HG02981 (cell line): ENCODE measurements around the gene ZNRF3.
"Not testable (repeated sequence)": the region's sequence is repeated elsewhere in the genome, so short reads cannot be mapped to it uniquely, and the experiment has no call there.

Source experiments
- ATAC-seq: cut with Tn5 transposase; IDR thresholded peaks from one replicate; pipeline ENCODE4 v1.9.1; 2021; ENCODE audit warnings: mild to moderate bottlenecking, moderate library complexity; ENCODE audit not compliant: unreplicated experiment

The ZNRF3 gene

DNA sequence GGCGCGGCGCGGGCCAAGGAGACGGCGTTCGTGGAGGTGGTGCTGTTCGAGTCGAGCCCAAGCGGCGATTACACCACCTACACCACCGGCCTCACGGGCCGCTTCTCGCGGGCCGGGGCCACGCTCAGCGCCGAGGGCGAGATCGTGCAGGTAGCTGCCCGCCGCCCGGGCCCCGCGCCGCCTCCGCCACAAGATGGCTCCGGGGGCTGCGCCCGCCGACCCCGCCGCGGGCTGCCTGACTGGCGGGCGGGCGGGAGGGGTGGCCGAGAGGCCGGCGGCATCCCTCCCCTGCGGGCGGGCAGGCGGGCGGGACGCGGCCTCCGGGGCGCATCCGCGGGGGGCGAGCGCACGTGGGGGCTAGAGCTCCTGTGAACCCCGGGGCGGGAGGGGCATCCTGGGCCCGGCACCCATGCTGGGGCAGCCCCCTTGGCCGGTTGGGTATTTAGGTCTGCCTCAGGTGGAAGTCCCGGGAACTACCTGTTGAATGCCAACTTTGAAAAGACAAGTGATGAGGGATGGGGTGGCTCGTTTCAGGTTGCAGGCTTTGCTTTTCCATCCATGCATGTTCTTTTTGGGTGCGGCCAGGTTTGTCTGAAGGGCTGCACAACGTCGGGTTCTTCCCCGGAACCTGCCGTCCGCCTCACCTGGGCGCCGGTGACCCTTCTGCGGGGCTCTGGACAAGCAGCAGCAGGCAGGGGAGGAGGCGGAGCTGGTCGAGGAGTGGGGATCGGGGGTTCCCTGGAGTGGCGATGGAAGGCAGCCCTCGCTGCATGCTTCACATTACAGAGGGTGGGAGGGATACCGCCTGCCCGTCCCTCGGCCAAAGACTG is 760 bp downstream of the ZNRF3 start:
- no peak for ATAC-seq

DNA sequence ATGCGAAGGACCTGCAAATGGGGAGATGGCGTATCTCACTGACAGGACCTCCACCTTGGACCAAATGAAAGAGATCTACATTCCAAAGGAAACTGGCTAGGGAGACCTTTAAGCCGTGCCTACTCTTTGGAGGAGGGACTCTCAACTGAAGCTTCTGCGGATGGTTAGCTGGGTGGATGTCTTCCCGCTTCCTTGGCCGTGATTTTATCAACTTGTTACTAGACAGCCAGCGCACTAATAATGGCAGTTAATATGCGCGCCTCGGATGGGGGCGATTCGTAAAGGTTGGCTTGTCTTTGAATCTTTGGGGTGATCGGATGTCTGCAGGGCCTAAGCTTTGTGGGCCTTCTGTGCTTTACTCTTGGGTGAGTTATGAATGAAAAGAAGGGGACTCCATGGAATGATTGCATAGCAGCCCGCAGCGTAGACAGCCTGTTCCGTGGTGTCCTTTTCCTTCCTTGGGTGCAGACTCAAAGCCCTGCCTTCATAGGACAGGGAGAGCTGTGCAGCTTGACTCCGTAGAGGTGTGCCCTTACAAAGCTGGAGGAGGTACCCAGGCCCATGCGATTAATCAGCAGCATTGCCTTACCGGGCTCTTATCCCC is 1.5 kb downstream of the ZNRF3 start:
- ATAC-seq = no peak

DNA sequence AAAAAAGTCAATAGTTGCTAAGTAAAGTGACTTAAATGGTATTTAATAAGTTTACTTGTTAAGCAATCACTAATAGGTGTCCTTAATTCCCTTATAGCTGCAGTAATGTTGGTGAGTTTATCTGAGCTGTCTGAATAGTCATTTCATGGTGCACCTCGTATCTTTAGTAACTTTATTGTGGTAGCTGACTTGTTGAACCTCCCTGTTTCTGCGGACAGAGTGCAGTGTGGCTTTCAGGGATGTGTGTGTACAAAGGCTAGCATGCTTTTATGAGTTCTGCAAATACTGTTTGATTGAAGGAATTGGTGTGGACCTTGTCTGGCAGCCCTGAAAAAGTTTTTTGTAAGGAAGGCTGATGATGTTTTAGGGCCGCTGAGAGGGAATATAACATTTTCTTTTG is 2.6 kb downstream of the ZNRF3 start:
- no peak for ATAC-seq

DNA sequence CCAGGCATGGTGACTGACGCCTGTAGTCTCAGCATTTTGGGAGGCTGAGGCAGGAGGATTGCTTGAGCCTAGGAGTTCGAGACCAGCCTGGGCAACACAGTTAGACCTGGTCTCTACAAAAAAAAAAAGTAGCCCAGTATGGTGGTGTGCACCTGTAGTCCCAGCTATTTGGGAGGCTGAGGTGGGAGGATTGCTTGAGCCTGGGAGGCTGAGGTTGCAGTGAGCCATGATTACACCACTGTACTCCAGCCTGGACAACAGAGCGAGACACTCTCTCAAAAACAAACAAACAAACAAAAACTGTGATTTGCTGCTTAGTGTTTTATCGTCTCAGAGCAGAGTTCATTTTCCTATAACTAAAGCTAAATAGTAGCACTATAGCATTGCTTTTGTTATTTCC is 3.3 kb downstream of the ZNRF3 start:
- not testable (repeated sequence) for ATAC-seq

DNA sequence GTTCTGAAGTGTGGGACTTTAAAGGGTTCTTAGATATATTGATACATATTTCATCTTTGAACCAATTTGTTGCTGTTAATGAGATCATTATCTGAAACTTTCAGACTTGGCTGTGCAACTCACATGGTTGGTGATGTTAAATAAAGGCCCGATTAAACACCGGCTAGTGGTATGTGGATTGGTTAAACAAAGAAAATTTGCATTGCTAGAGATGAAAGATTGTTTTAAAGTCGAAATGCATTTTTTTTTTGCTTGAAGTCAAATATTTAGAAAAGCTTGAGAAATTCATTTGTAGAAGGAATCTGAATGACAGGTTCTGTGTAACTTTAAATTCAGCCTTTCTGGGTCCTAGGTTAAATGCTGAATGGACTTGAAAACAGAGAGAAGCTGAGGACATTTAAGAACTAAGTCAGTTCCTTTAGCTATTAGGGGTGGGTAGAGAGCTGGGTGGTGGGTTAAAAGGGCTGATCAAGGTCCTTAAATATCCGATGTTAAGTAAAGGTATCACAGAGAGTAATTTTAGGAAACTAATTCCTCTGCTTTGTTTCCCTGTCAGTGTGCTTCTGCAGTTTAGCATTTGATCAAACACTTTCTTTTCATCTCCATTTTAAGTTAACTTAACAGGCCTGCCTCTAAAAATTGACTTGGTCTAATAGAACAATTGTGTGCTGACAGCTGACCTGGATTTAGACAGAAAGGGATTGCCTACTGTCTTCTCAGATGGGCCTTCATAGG is 4.5 kb downstream of the ZNRF3 start:
- ATAC-seq = no peak

DNA sequence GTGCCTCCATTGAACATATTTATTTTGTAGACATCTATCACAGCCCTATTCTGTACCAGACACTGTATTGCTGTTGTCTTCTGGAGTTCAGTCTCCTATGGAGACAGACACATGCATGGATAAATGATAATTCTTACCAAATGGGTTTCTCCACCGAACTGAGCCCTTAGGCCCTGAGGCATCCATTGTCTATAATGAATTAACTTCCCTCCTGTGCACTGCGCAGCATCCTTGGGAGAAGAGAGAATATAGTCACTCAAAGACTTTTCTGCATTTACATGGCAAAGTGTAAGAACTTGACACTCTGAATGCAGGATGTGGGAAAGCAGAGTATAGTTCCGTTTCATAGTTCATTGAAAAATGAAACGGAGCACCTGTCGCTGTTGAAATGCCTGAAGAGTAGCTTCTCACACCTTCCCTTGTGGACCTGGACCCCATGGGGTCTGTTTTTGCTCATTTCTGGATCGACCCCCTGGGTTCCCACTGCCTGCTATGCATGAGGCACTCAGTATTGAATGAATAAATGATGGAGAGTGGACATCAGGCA is 6.2 kb downstream of the ZNRF3 start:
- ATAC-seq = no peak

DNA sequence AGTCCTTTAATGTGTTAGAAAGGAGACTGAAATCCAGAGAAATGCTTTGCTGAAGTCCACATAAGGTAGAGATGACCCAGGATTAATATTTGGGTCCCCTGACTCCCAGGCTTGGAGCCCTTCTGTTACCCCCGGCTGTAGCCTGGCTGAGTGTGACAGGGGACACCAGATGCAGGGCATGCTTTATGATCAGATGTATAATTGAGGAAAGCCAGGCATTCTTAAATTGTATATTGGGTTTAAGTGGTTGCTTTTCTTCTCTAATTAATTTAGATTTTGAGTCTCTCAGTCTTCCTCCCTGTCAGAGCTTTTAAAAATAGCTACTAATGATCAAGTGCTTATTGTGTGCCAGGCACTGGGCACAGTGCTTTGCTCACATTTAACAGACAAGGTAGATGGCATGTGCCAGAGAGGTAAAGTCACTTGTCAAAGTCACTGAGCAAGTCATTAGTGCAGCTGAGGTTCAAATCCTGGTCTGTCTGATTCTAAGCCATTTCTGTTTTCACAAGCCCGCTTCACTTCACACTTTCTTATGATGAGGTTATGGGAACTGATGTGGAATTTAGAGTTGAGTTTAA is 7.9 kb downstream of the ZNRF3 start:
- ATAC-seq = no peak

DNA sequence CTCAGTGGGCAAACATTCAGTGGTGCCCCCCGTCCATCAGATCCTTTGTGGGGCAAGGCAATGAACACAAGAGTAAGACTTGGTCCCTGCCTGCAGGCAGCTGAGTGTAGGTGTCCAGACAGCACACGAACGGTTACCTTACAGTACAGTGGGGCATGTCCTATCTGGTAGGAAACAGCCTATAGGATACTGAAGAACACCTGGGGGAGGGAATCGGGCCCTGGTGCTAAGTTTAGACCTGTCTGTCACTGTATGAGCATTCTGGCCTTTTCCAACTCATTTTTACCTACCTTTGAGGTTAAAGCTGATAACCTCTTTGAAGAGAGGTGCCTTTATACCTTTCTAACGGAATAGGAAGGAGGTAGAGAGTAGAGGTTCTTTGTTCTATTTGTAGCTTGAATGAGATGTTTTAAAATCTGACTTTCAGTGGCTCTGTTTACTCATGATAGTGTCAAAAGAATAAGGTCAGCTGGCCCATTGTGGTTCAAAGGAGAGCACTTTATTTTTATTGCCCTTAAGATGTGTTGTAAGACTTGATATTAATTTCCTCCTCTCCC is 8.9 kb downstream of the ZNRF3 start:
- no peak for ATAC-seq

DNA sequence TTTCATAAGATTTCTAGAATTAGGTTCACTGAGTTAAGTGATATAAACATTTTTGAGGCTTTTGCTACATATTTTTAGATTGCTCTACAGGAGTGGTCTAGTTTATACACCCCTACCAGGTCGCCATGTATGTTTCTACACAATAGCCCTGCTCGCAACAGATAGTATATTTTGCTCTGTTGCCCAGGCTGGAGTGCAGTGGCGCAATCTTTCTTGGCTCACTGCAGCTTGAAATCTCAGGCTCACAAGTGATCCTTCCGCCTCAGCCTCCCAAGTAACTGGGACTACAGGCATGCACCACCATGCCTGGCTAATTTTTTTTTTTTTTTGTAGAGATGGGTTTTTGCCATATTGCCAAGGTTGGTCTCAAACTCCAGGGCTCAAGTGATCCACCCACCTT is 10.4 kb downstream of the ZNRF3 start:
- no peak for ATAC-seq

DNA sequence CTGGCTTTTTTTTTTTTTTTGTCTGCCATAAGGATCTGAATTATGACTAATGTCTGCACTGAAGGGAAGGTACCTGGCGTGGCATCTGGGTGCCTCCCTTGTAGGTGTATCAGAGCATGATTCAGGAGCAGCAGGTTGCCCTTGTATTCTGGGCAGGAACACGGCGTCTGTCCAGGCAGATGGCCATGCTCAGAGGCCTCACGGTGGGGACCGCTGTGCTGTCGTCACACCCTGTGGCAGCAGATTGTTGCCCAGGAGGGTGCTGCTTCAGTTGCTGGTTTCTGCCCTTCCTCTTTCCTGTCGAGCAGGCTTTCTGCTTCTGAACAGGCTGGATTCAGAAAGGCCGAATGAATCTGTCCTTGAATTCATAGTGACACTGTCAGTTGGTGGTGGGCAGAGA is 11.0 kb downstream of the ZNRF3 start:
- no peak for ATAC-seq

DNA sequence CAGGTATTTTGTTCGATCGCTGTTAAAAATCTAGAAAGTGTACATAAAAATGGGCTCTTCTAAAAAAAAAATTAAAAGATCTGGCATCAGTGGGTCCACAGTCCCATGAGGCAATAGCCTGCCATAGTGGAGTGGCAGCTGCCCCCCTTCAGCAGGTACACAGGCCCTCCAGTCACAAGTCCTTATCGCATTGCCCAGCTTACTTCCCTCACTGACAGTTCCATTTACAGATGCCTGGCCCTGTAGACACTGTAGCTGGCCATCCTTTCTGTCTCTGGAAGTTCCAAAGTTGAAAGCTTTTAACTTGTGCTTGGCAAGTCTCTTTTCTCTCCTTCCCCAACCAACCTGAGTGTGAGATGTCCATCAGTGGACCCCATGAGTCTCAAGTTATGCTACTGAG is 11.4 kb downstream of the ZNRF3 start:
- no peak for ATAC-seq

DNA sequence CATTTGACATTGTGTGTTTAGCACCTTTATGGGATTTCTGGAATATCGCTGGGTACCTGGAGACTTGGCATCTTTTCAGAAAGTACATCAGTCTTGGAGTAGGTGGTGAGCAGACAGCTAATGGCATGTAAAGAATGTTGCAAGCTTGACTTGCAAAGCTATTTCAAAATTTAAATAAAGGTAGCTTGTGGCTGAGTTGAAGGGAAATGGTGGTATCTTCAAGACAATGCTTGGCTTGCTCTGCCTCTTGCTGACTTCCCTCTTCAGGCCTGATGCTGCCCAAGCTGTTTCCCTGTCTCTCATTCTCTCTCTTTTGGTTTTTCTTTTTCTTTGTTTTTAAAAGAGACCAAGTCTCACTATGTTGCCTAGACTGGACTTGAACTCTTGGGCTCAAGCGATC is 13.2 kb downstream of the ZNRF3 start:
- ATAC-seq = no peak

DNA sequence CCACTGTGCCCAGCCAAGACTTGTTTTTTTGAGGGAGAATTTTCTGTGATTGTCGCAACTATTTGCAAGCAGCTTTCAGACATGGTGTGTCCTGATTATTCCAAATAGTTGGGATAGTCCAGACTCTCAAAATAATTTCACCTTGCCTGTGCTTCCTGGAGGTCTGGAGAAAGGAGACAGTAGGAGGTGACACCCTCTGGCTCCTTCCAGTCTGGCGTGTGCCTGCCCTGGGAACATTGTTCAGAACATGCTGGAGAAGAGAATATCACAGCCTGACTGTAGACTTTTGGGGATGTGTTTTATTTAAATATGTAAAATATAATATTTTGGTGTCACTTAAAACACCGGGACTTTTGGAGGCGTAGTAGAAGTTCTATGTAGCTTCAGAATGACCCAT is 14.9 kb downstream of the ZNRF3 start:
- ATAC-seq = no peak

DNA sequence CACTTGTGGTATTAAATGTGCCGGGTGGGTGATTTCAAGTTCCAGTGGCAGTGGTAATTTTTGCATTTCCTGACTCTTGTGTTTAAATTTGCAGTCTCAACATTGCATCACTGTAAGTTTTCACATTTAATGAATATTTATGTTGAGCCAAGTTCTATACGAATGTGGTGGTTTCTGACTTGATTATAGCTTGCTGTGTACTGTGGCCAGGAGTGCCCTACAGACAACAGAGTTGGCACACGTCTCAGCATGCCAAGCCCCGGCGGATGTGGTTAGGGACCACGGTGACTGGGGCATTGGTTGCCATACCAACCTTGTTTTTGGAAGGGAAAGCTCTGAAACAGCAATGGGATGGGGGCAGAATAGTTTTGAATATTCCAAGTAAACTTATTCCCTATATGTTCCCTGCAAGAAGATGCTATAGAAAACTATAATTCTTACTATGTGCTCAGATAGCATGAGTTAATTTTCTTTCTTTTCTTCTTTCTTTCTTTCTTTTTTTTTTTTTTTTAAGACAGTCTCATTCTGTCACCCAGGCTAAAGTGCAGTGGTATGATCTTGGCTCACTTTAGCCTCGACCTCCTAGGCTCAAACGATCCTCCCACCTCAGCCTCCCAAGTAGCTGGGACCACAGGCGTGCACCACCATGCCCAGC is 16.0 kb downstream of the ZNRF3 start:
- no peak for ATAC-seq

DNA sequence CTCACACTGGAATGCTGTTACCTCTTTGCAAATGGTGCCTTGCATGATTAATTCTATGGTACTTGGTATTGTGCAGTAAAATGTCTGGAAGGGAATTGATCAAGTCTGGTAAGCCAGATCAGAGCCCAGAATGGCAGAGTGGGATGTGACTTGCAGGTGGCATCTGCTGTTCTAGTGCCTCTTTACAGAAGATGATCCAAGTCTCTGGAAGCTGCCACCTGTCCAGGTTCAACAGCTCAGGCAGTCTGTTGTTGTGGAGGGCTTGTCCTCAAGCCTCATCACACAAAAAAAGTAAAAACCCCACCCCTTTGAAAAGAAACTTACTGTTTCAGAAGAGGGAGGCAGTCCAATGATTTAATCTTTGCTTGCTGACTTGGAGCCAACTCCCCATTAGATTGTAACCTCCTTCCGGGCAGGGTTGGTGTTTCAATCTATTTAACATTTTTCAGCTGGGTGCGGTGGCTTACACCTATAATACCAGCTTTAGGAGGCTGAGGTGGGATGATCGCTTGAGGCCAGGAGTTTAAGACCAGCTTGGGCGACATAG is 17.1 kb downstream of the ZNRF3 start:
- no peak for ATAC-seq

DNA sequence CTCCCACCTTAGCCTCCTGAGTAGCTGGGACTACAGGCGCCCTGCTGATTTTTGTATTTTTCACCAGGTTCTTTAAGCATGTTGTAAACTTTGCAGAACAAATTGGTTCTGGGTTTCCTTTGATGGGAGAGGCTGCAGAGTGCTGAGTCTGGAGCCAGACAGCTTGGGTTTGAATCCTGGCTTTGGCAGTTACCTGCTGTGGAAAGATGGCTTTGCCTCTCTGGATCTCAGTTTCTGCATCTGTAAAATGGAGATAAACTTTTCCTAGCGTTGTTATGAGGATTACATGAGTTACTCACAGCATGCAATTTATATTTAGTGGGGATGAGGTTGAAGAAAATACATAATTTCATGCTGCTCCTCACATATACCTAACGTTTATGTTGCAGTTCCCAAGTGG is 19.1 kb downstream of the ZNRF3 start:
- ATAC-seq = no peak

DNA sequence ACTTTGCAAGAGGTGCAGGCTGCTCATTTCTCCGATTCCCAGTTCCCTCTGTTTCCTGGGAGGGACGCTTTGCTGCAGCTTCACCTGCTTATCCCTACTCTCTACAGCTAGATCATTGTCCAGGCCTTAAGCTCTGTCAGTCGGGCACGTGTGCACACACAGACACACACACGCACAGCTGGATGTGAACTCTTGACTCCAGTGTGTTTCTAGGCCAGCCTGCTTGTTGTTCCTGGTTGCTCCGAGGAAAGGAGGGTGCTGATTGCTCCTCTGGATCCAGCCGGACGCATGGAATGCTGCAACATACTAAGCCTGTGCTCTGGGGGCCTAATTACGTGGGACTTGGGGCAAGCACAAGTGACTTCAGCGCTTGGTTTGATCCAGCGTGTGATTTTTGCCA is 19.7 kb downstream of the ZNRF3 start:
- no peak for ATAC-seq

DNA sequence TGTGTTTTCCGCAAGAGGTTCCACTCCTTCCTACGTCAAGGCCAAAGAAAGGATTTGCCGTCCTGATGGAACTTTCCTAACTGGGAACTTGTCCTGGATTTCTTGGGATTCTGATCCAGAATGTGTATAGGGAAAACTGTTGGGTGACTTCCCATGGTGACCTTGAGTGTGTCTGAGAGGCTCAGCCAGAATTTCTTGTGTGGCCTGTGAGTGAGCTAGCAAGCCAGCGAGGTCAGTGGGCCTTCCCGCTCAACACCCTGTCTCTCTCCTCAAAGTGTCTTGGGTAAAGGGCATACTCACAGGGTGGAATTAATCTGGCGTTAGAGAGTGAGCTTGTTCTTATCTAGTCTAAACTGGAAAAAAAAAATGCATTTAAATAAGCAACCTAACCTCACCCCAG is 20.4 kb downstream of the ZNRF3 start:
- ATAC-seq = no peak

DNA sequence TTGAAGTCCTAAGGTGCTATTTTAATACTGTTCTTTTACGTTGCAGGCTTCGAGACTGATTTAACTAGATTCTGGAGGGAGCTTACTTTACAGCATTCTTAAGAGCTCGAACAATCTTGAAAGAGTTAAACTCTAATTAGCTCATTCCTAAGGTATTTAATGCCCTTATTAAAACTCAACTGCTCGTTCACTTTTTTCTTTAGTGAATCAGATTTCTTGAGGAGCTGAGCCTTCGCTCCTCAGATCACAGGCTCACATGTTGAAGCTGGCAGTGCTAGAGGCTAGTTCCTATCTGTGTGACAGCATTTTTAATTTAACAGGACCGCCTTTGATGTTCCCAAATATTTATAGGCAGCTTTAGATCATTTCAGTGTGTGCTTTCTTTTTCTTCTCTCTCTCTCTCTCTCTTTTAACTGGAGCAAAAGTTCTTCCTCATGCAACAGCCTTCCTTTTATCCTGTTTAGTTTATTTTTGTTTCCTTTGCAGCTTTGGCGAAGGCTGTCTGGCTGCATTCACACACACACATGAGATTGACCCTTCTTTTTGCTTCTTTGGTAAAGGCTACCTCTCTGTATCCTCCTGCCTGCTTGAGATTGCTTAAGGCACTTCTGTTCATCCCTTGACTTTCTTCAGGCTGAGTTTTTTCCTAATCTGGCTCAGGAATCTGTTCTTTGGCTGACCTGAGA is 21.0 kb downstream of the ZNRF3 start:
- ATAC-seq = no peak
